HG02610 (cell line): ENCODE measurements around the gene P4HA2.
A peak's percentile ranks its signal among the peaks of the same experiment; 100 is the strongest.

Experiments used
- ATAC-seq: cut with Tn5 transposase; IDR thresholded peaks from one replicate; pipeline ENCODE4 v1.9.1; 2021; ENCODE audit warnings: mild to moderate bottlenecking, moderate library complexity; ENCODE audit not compliant: unreplicated experiment

Gene P4HA2

DNA sequence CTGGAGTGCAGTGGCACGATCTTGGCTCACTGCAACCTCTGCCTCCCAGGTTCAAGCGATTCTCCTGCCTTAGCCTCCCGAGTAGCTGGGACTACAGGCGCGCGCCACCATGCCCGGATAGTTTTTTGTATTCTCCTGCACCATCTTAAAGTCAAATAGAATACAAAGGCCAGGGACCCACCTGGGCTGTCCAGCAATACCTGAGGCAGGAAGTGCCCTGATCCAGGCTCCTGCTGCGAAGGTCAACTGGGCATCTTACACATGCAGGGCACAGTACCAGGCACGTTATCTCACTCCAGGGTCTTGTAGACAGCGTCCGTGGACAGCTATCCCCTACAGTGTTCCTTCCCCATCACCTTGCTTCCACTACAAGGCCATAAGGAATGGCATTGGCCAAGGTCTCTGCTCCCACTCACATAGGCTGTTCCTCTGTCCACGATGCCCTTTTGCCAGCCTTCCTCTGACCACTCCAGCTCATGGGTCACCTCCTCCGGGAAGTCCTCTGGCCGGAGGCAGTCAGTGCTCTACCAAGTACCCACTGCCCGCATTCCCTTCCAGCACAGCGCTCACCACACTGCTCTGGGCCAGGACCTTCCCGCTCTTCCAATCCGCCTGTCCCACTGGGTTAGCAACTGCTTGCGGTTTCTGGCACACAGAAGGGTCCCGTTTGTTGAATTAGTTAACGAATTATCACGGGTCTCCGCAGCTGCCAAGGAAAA is 978 bp downstream of the P4HA2 start:
- no peak for ATAC-seq

DNA sequence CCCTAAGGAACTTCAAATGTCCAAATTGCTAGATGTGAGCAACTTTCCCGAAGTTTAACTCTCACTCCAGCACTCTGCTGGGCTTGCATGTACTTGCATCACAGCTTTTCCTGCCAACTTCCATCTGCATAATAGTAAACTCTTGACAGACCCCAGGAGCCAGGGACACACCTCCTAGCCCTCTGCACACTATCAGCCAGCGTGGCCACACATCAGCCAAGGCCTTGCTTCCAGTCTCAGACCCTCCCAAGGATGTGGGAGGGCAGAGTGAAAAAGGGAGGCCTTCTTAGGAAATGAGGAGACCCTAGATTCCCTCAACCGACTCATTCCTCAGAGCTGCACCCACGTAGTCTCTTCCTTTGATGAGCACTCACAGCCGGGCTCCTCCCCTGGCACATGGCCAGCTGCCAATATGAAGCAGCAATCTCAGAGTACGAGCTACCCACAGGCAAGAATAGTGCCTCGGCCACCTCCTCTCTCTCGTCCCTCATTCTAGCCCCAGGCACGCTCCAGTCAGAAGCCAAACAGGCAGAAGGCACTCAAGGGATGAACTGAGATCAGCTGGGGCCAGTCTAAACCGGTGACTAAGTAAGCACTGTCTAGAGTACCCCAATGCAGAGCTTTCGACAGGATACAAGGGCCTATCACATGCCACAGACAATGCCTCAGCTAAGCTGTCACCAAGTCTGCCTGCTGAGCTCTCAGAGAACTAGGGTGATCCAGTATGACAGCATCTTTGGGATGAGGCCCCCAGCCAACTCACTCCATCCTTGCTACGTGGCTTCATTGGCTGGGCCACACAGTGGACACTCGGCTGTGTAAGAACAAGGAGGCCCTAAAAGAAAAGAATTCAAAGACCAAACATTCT is 2.3 kb downstream of the P4HA2 start:
- ATAC-seq, result no peak

DNA sequence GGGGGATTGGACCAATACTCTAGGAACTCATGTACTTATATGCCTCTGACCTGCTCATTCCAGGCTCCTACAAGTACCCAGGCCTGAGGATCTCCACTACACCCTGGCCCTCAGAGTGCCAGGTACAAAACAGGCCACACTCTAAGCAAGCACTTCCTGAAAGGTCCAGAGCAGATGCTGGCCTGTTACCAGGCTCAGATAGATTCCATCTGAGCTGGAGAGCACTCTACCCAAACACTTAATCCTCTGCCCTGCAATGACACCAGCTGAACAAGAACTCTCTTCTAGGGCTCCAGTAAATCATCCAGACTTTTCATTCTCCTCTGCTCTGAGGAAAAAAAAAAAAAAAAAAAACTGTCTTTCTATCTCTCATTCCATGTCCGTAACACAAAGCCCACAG is 2.9 kb downstream of the P4HA2 start:
- no peak for ATAC-seq

GRCh38 chr5:132223861-132224260 is 3.8 kb downstream of the P4HA2 start:
- ATAC-seq, result no peak

DNA sequence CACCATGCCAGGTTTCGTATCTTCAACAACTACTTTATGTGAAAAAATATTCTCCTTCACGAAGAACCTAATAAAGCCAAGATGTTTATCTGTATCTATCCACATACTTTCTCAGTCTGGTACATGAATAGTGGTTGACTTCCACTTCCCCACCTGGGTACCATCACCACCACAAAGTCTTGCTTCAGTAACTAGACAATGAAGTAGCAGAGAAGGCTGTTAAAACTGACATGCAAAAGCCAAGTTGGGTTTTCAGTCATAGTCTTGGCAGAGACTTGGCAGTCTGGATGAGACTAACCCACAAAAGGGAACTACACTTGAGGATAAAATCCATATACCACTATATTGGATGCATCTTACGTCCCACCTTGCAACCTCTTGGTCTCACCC is 5.0 kb downstream of the P4HA2 start:
- ATAC-seq, result peak; percentile 69

GRCh38 chr5:132221781-132222648 is 5.6 kb downstream of the P4HA2 start:
- no peak for ATAC-seq

GRCh38 chr5:132220491-132220890 is 7.2 kb downstream of the P4HA2 start:
- ATAC-seq, result no peak

DNA sequence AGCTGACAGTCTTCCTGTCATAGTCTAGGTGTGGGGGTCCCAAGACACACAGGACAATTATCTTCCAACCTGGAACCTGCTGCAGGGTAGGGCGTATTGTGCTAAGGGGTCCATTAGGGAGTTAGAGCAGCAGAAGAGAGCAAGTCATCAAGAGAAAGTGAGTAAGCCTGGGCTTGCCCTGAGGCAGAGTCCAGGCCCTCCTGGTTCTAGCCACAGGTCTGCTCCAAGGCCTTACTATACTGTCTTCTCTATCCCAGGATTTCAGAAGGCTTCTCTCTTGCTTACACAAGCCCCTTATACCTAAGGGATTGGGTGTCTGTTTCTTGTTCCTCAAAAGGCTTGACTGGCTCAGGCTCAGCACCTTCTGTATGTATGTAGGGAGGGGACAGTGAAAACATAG is 7.7 kb downstream of the P4HA2 start:
- ATAC-seq, result no peak

- no peak for ATAC-seq
Observed at GRCh38 chr5:132219289-132219970, 8.2 kb downstream of the P4HA2 start.

DNA sequence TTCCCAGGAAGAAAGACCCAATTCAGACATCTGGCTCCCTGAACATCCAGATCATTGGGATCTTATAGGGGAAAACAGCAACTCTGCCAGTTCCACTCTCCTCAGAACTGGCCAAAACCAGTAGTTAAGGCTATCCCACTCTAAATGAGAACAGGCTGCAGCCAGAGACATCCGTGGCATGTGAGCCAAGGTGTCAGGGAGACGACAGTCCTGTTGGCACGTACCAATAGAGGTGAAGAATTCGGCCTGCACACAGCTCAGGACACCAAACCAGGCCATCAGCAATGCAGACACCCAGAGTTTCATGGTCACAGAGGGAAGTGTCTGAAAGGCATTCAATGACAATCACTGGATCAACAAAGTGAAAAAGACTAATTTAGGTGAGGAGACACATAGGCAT is 9.3 kb downstream of the P4HA2 start:
- ATAC-seq, result no peak

DNA sequence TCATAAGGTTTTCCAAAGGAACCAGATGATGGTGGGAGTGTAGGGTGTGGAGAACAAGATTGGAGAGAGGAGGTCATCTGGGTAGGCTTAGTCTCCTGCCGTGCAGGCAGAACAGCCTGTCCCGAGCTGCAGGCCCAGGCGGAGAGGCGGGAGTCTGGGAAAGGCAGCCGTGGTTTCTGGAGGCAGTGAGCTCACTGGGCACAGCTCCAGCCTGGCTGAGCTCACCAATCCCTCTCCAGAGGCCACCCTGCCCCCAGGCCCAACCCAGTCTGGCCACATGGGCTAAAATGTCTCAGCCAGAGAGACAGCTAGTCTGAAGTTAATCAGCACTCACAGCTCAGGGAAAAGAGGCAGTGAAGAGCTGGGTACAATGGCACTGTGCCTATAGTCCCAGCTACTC is 12.3 kb downstream of the P4HA2 start:
- no peak for ATAC-seq

- ATAC-seq, result no peak
Observed at GRCh38 chr5:132214491-132214890, 13.2 kb downstream of the P4HA2 start.

DNA sequence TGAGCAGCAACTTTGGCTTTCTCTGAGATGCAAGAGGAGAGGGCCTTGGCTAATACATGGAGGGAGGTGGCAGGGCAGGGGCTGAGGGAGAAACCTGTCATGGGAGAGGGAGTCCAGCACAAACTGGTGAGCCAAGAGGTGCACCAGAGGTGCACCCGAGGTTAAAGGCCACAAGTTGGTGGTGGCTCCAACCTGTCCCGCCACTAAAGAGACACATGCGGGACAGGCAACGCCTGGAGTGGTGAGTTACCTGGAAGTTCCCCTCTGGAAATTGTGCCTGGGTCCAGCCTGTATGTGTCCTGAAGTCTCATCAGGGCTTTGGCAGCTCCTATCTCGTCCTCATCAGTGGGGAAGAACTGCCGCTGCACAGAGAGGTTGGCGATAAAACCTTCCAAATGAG is 14.0 kb downstream of the P4HA2 start:
- ATAC-seq, result no peak

DNA sequence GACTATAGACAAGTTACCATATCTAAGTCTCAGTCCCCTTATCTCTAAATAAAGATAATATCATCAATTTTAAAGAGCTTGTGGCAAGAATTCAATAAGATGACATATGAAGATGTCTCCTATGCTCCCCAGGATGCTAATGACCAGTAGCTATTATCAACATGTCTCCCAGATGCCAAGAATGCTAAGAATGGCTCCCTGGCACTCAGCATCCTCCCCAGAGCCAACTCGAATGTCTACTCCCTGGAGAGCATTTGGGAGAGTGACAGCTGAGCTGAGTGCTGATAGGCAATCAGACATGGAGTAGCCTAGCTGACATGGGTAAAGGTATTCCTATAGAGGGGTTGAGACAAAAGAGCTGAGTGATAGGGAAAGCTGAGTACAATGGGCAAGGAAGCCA is 15.9 kb downstream of the P4HA2 start:
- ATAC-seq, result no peak

GRCh38 chr5:132210944-132211343 is 16.7 kb downstream of the P4HA2 start:
- no peak for ATAC-seq

GRCh38 chr5:132209901-132210545 is 17.6 kb downstream of the P4HA2 start:
- no peak for ATAC-seq

DNA sequence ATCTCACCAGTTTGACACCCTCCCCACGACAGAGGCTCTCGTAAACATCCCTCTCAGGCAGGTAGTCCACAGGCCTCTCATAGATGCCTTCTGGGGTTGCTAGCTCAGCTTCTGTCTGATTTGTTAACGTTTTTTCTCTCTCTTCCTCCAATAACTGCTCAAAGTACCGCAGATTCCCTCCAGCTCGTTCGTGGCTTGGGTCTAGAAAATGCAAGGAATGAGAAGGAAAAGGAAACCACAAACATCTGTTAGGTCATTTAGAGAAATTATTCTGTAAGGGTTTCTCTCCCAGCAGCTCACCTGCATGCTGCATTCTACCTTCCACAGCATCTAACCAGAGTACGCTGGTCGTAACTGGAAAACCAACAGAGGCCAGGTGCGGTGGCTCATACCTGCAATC is 18.5 kb downstream of the P4HA2 start:
- ATAC-seq, result no peak

- no peak for ATAC-seq
Observed at GRCh38 chr5:132207778-132208177, 19.9 kb downstream of the P4HA2 start.

DNA sequence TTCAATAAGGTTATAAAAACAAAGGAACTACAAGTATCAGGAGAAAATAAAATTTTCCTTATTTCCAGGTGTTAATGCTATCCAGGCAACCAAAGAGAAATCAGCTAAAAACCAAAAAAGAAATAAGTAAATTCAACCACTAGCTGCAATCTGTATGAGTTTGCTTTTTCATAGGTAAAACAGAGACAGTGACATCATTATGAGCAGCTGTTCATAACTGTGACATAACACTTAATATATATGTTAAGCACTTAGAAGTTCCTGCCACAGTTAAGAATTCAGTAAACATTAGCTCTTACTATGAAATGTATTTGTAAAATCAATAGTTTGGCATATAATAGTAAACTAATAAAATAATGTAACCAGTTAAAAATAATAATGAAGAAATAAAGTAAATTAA is 20.9 kb downstream of the P4HA2 start:
- ATAC-seq, result no peak

DNA sequence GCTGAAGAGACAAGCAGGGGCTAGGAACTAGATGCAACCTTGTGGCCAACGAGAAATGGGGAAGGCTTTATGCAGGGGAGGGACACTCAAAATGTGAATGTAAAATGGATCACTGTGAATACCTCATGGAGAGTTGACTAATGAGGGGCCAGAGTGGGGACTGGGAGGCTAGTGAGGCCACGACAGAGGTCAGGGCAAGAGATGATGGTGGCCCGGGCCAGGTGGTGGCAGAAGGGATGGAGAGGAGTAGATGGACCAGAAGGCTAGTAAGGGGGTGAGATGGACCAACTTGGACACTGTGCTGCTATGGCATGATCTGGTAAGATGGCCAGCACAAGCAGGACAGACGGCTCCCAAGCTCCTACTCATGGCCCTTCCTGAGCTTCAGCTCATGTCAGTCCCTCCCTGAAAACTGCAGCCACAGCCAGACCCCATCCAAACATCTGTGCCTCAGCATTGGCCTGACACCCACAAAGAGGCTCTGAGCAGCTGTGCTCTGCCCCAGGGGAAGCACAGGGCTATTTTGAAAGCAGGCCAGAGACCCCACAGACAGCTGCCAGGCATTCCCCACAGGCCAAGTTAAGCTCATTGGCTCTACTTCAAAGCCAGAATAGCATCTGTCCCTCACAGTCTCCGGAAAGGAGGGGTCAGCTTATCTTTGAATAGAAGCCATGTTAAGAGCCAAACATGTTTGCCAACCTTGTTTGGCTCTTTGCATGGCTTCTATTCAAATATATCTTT is 22.1 kb downstream of the P4HA2 start:
- ATAC-seq, result peak; percentile 71
